ENCODE data around the gene NOL4L. TPM values are rescaled to one million over a fixed set of nuclear protein-coding genes. Genes with fewer than 3 reads are reported as not detected.

The NOL4L gene
- total RNA-seq, 4 donors from 2014 or later = 45.6 to 105 (median 85.9) TPM

DNA sequence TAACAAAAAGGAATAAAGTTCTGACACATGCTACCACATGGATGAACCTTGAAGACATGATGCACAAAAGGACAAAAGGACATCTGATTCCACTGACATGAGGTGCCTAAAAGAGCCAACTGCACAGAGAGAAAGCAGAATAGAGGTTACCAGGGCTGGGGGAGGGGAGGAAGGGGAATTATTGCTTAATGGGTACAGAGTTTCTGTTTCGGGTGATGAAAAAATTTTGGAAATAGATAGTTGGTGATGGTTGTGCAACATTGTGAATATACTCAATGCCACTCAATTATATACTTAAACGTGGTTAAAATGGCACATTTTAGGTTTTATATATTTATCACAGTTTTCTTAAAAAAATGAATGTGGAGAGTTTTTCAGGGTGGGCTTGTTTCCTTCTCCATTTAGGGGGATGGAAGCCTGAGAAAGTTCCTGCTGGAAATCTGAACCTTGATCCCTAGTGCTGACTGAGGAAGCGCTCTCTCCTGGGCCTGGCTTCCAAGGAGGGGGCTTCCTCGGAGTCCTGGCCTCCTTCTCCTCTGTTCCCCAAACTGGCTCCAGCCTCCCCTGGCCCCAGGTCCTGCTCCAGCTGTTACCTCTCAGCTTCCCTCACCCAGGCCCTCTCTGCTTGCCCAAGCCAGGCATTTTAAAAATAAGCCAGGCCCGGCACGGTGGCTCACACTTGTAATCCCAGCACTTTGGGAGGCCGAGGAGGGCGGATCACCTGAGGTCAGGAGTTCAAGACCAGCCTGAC, 79.2 kb downstream of the NOL4L start:
- Histone ChIP-seq H3K9me3 (no peaks in the 10 kb centered on the region), H3K36me3 (no peaks in the 10 kb centered on the region), H3K27me3 (no peaks in the 10 kb centered on the region), H3K27ac (no peak overlapping the region), H3K4me1 (no peaks in the 10 kb centered on the region), H3K4me3 (no peak overlapping the region)
- in situ Hi-C loops (cut with MboI; ENCODE audit: low pct_ligation_motif_present in 1 of 4, low pct_unique_long_range_greater_than_20kb in 1 of 4, low sequenced_read_pairs in 3 of 4) = loop anchor here in 1 of 4 donors (25.0 kb wide), 1 partner anchor 281 kb away; no protein-coding TSS in a partner anchor
- DNase-seq = no peak
- WGBS, 2 donors (ENCODE audit: low coverage in 1 of 2) = 75 to 90% methylated on average over 4 to 8 of the region's 8 CpGs
- TF ChIP-seq POLR2AphosphoS5 (IDR thresholded peaks at IDR 0.05) (no peak), POLR2A (IDR thresholded peaks at IDR 0.05) (no peak), CTCF (IDR thresholded peaks at IDR 0.05) (no peak), EP300 (IDR thresholded peaks at IDR 0.05; ENCODE audit: low read depth) (no peak)
- intact Hi-C loops (cut with DNase I; ENCODE audit: low total_unique reads) = no loop called here

DNA sequence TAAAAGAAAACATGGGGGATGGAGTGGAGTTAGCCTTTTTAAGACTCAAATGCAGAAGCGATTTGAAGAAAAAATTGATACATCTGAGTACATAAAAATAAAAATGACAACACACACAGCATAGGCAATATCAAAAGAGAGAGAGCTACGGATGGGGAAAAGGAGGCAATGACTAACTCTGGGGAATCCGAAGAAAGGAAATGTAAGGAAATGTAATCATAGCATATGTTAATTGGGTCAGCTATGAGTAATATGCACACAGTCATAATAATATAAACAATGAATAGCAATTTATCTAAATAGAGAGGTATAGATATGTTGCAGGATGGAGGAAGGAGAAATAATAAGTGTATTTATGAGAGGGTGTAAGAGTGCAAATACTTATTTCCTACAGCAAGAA, 83.4 kb downstream of the NOL4L start:
- in situ Hi-C loops (cut with MboI; ENCODE audit: low pct_ligation_motif_present in 1 of 4, low pct_unique_long_range_greater_than_20kb in 1 of 4, low sequenced_read_pairs in 3 of 4) = loop anchor here in 1 of 4 donors (25.0 kb wide), 1 partner anchor 286 kb away; no protein-coding TSS in a partner anchor
- Histone ChIP-seq H3K27me3 (no peaks in the 10 kb centered on the region), H3K27ac (no peak overlapping the region), H3K36me3 (no peaks in the 10 kb centered on the region), H3K4me3 (no peak overlapping the region), H3K9me3 (no peaks in the 10 kb centered on the region), H3K4me1 (no peaks in the 10 kb centered on the region)
- 81 to 89% methylated on average over 3 of the region's 3 CpGs for WGBS, 2 donors (ENCODE audit: low coverage in 1 of 2)
- DNase-seq = no peak
- intact Hi-C loops (cut with DNase I; ENCODE audit: low total_unique reads) = no loop called here
- no peak for TF ChIP-seq POLR2AphosphoS5 (IDR thresholded peaks at IDR 0.05)
- TF ChIP-seq EP300 (IDR thresholded peaks at IDR 0.05; ENCODE audit: low read depth) = no peak
- TF ChIP-seq POLR2A (IDR thresholded peaks at IDR 0.05) = no peak
- no peak for TF ChIP-seq CTCF (IDR thresholded peaks at IDR 0.05)

DNA sequence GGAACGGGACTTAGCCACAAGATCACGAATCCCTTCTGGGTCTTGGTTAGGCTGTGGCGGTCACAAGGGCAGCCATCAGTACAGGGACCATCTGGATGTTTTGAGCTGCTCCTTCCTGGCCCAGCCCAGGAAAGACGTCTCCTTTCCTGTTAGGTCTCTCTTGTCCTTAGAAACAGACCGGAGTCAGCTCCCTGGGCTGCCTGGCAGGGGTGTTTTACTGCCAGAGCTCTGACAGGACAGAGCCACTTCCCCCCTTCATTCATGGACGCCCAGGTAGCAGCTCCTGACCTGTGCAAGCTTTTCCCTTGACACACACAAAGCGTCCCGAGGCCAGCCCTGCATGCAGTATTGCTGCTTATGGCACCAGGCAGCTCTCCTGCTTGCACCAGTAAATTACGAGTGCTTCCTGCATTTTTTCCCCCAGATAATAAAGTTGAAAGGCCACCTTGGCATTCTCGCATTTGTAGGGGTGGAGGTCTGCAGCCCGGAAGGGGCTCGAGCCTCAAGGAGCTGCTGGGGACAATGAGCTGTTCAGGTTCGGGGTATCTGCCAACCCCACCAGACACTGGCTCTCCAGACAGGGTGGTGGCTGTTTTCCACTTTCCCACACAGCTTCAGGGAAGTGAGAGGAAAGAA, 87.4 kb downstream of the NOL4L start:
- in situ Hi-C loops (cut with MboI; ENCODE audit: low pct_ligation_motif_present in 1 of 4, low pct_unique_long_range_greater_than_20kb in 1 of 4, low sequenced_read_pairs in 3 of 4) = no loop called here
- H3K4me3 ChIP-seq = no peak overlapping the region
- H3K27me3 ChIP-seq = no peaks in the 10 kb centered on the region
- H3K9me3 ChIP-seq = no peaks in the 10 kb centered on the region
- DNase-seq = no peak
- no peak overlapping the region for H3K27ac ChIP-seq
- TF ChIP-seq EP300 (IDR thresholded peaks at IDR 0.05; ENCODE audit: low read depth) (no peak), CTCF (IDR thresholded peaks at IDR 0.05) (no peak), POLR2A (IDR thresholded peaks at IDR 0.05) (no peak), POLR2AphosphoS5 (IDR thresholded peaks at IDR 0.05) (no peak)
- no peaks in the 10 kb centered on the region for H3K4me1 ChIP-seq
- 74 to 93% methylated on average over 3 to 13 of the region's 13 CpGs for WGBS, 2 donors (ENCODE audit: low coverage in 1 of 2)
- intact Hi-C loops (cut with DNase I; ENCODE audit: low total_unique reads) = no loop called here
- no peaks in the 10 kb centered on the region for H3K36me3 ChIP-seq

DNA sequence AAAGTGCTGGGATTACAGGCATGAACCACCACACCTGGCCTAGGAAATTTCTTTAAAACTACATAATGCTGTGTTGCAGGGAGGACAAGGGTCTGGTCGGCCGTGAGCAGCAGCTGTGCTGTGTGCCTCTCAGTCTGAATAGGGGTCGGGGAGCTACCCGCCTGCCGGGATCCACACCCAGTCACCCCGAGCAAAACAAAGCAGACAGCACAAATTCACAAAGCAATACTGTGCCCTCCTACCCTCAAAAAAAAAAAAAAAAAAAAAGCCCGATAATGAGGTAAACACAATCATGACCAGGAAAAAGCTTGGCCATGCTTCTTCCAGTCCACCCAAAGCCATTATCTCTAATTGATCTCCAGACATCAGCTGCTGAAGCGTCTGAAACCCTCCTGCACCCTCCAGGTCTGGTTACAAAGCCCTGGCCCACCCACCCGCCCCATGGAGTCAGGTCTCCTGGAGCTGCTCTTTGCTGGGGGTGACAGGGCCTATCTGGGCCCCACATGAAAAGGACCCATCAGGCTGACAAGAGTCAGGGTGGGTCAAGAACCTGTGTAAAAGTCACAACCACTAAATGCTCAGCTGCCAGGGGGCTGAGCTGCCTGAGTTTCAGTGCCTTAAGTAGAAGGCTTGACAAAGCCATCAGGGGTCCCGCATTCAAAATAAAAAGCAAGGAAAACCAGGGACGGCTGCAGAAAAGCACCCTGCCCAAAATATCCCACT, 88.2 kb downstream of the NOL4L start:
- no peak for DNase-seq
- Histone ChIP-seq H3K4me1 (no peaks in the 10 kb centered on the region), H3K27me3 (no peaks in the 10 kb centered on the region), H3K9me3 (no peaks in the 10 kb centered on the region), H3K36me3 (no peaks in the 10 kb centered on the region), H3K27ac (no peak overlapping the region), H3K4me3 (no peak overlapping the region)
- TF ChIP-seq POLR2A (IDR thresholded peaks at IDR 0.05) = no peak
- no peak for TF ChIP-seq CTCF (IDR thresholded peaks at IDR 0.05)
- TF ChIP-seq EP300 (IDR thresholded peaks at IDR 0.05; ENCODE audit: low read depth) = no peak
- TF ChIP-seq POLR2AphosphoS5 (IDR thresholded peaks at IDR 0.05) = no peak
- intact Hi-C loops (cut with DNase I; ENCODE audit: low total_unique reads) (no loop called here), in situ Hi-C loops (cut with MboI; ENCODE audit: low pct_ligation_motif_present in 1 of 4, low pct_unique_long_range_greater_than_20kb in 1 of 4, low sequenced_read_pairs in 3 of 4) (no loop called here)
- 83 to 84% methylated on average over 5 to 11 of the region's 11 CpGs for WGBS, 2 donors (ENCODE audit: low coverage in 1 of 2)
